Calu3 (cell line): ENCODE data around the gene FNBP1. TPM values are rescaled to one million over a fixed set of nuclear protein-coding genes. Genes with fewer than 3 reads are reported as not detected.

Experiments
- BruUV-seq: library from RNA; stranded (reverse); fragments of 400-500 nt; replicated peaks from 2 replicates; lab custom pipeline; 2021; lab: Mats Ljungman, UMichigan
- CTCF ChIA-PET: fragments of 300-600 bp; sonication (Branson Sonifier 250); formaldehyde crosslinking; loops from one replicate; lab custom pipeline; 2022; ENCODE audit warnings: antibody characterized with exemption; lab: Charles Lee
- DNase-seq: peaks from one replicate; pipeline ENCODE4 v3.0.0; 2022
- H3K27ac Mint-ChIP-seq: one replicate; pipeline ENCODE4 v1.8.0; 2022; ENCODE audit warnings: mixed read lengths; ENCODE audit not compliant: unreplicated experiment
- H3K27me3 Mint-ChIP-seq: one replicate; pipeline ENCODE4 v1.8.0; 2022; ENCODE audit warnings: mixed read lengths; ENCODE audit not compliant: unreplicated experiment
- H3K36me3 Mint-ChIP-seq: one replicate; pipeline ENCODE4 v1.8.0; 2022; ENCODE audit warnings: mild to moderate bottlenecking, moderate library complexity, mixed read lengths; ENCODE audit not compliant: insufficient read depth, unreplicated experiment
- H3K4me1 Mint-ChIP-seq: one replicate; pipeline ENCODE4 v1.8.0; 2022; ENCODE audit warnings: mild to moderate bottlenecking, low read depth, mixed read lengths; ENCODE audit not compliant: unreplicated experiment
- H3K4me3 Mint-ChIP-seq: one replicate; pipeline ENCODE4 v1.8.0; 2022; ENCODE audit warnings: mild to moderate bottlenecking, low read depth, moderate library complexity, mixed read lengths; ENCODE audit not compliant: unreplicated experiment
- H3K9me3 Mint-ChIP-seq: one replicate; pipeline ENCODE4 v1.8.0; 2022; ENCODE audit warnings: low read depth, mixed read lengths; ENCODE audit not compliant: unreplicated experiment
- intact Hi-C: fragments of 100-400 bp; cut with micrococcal nuclease; formaldehyde crosslinking; loops from one replicate; pipeline ENCODE4 v1.10.0; 2022; ENCODE audit not compliant: unreplicated experiment
- total RNA-seq: library from RNA; stranded (reverse); gene quantifications from 2 replicates; pipeline ENCODE4 v1.2.3, GENCODE V29; 2022
- TF ChIP-seq, protein P1 (sequence below): fragments of 200-600 bp; IDR thresholded peaks from one replicate; pipeline ENCODE4 v1.8.0; 2022; ENCODE audit warnings: antibody characterized with exemption; ENCODE audit not compliant: unreplicated experiment

FNBP1 gene
- total RNA-seq, 1 experiment from 2014 or later, result 9.9 TPM

DNA sequence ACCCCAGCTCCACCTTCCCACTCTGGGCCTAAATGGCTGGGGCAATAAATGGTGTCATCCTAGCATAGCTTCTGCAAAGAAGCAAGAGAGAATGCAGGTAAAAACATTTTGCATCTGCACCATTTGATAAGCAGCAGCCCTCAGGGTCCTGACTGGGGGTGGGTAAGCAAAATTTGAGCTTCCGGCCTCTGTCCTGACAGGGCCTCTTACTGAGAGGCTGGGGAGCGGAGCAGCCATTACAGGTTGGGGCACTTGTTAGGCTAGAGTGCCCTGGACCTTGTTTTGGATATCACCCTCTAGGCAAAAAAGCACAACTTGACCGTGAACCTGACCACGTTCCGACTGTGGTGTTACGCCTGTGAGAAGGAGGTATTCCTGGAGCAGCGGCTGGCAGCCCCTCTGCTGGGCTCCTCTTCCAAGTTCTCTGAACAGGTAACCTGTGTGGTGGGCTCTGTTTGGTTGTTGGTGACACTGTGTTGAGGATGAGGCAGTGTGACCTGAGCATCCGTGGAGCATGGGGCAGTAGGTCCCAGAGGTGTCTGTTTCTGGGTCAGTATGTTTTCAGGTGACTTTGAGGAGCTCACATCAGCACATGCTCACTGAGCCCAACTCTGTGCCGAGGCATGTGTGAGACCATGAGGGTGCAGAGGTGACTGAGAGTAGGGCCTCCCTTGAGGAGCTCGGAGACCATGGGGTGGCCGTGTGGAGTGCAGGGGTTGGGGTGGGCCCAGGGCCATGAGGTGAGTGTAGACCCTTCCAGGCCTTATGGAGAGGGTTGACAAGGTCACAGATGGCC is 184.6 kb downstream of the FNBP1 start:
- no TSS peak for BruUV-seq
- no peak overlapping the region for H3K27ac Mint-ChIP-seq
- no peaks in the 10 kb centered on the region for H3K27me3 Mint-ChIP-seq
- no peak for DNase-seq
- H3K4me1 Mint-ChIP-seq, result no peaks in the 10 kb centered on the region
- no peaks in the 10 kb centered on the region for H3K36me3 Mint-ChIP-seq
- intact Hi-C loops, result no loop called here
- no peaks in the 10 kb centered on the region for H3K9me3 Mint-ChIP-seq
- TF ChIP-seq, protein P1, sequence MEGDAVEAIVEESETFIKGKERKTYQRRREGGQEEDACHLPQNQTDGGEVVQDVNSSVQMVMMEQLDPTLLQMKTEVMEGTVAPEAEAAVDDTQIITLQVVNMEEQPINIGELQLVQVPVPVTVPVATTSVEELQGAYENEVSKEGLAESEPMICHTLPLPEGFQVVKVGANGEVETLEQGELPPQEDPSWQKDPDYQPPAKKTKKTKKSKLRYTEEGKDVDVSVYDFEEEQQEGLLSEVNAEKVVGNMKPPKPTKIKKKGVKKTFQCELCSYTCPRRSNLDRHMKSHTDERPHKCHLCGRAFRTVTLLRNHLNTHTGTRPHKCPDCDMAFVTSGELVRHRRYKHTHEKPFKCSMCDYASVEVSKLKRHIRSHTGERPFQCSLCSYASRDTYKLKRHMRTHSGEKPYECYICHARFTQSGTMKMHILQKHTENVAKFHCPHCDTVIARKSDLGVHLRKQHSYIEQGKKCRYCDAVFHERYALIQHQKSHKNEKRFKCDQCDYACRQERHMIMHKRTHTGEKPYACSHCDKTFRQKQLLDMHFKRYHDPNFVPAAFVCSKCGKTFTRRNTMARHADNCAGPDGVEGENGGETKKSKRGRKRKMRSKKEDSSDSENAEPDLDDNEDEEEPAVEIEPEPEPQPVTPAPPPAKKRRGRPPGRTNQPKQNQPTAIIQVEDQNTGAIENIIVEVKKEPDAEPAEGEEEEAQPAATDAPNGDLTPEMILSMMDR, result no peak
- no peak overlapping the region for H3K4me3 Mint-ChIP-seq
- CTCF ChIA-PET, result no interaction called here

DNA sequence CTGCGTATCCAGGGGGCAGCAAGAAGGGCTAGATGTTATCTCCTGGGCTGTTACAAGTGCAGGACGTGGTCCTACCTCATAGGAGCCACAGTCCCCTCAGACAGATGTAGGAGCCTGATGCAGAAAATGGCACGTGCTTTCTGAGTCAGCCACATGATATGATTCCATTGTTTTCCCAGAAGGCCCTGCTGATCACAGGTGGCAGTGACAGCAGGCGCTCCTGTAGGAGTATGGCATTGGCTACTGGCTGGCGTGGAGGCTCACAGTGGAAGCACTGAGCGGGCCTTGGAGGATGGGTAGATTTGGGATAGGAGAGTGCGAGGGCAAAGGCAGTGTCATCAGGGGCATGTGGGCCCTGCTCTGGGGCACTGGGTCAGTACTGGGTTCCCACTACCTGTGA is 185.8 kb downstream of the FNBP1 start:
- intact Hi-C loops, result no loop called here
- H3K4me1 Mint-ChIP-seq, result no peaks in the 10 kb centered on the region

DNA sequence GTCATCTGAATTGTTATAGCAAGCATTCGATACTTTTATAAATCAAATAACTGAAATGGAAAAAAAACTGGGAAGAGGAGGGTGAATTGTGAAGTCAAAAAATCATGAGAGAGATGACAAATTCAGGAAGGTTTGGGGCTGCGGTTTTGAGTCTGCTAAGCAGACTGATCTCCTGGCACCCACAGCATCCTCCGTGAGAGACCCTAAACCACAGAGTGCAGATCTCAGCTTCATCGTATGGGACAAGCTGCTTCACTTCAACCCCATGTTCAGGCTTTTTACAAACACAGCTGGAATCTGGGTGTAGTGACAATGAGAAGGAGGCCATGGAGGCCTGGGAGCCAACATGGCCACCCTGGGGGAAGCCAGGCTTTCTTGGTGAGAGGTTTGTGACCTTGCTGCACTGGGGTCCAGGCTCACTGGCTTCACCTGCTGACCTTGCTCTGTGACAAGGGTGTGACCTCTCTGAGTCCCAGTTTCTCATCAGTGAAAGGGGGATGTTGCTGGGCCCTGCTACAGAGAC is 188.3 kb downstream of the FNBP1 start:
- H3K4me3 Mint-ChIP-seq, result no peak overlapping the region
- no peaks in the 10 kb centered on the region for H3K9me3 Mint-ChIP-seq
- H3K36me3 Mint-ChIP-seq, result no peaks in the 10 kb centered on the region
- CTCF ChIA-PET, result no interaction called here
- TF ChIP-seq, protein P1, result no peak
- intact Hi-C loops, result no loop called here
- no TSS peak for BruUV-seq
- no peaks in the 10 kb centered on the region for H3K4me1 Mint-ChIP-seq
- DNase-seq, result no peak
- H3K27ac Mint-ChIP-seq, result no peak overlapping the region
- H3K27me3 Mint-ChIP-seq, result no peaks in the 10 kb centered on the region

More for the DNA sequence above, 185.8 kb downstream of the FNBP1 start:
- Mint-ChIP-seq H3K36me3 (no peaks in the 10 kb centered on the region), H3K9me3 (no peaks in the 10 kb centered on the region), H3K27me3 (no peaks in the 10 kb centered on the region), H3K27ac (no peak overlapping the region), H3K4me3 (no peak overlapping the region)
- no peak for DNase-seq
- CTCF ChIA-PET, result no interaction called here
- BruUV-seq, result no TSS peak
- TF ChIP-seq, protein P1, result no peak

- H3K4me3 Mint-ChIP-seq, result no peak overlapping the region
- H3K27ac Mint-ChIP-seq, result no peak overlapping the region
- no peaks in the 10 kb centered on the region for H3K4me1 Mint-ChIP-seq
- H3K9me3 Mint-ChIP-seq, result no peaks in the 10 kb centered on the region
- no peaks in the 10 kb centered on the region for H3K27me3 Mint-ChIP-seq
- BruUV-seq, result no TSS peak
- CTCF ChIA-PET, result no interaction called here
- DNase-seq, result no peak
- TF ChIP-seq, protein P1, result no peak
- H3K36me3 Mint-ChIP-seq, result no peaks in the 10 kb centered on the region
- intact Hi-C loops, result no loop called here
Measured at GRCh38 chr9:129853614-129854013, 189.4 kb downstream of the FNBP1 start.
